CD4-positive, alpha-beta T cell treated with Interleukin-6 at 100 ng/mL for 8 hours (primary cell): ENCODE measurements around the gene RSL1D1.
"Not testable (repeated sequence)": the region's sequence is repeated elsewhere in the genome, so short reads cannot be mapped to it uniquely, and the experiment has no call there.

ENCODE experiments used
- DNase-seq: peaks from one replicate; pipeline ENCODE4 v3.0.0-alpha.2; 2020; ENCODE audit warnings: mixed read lengths, low spot score

The RSL1D1 gene

GRCh38 chr16:11797166-11797956 is 54.0 kb downstream of the RSL1D1 start, which contains the start of gene ZC3H7A:
Gene ZC3H7A, minus strand, starts transcription at chr16:11797258. Its CDS starts 14,904 bp downstream, at chr16:11782354.
- DNase-seq, result peak; percentile 92

- peak; percentile 6 for DNase-seq
Measured at GRCh38 chr16:11796227-11797165, 54.8 kb downstream of the RSL1D1 start.

DNA sequence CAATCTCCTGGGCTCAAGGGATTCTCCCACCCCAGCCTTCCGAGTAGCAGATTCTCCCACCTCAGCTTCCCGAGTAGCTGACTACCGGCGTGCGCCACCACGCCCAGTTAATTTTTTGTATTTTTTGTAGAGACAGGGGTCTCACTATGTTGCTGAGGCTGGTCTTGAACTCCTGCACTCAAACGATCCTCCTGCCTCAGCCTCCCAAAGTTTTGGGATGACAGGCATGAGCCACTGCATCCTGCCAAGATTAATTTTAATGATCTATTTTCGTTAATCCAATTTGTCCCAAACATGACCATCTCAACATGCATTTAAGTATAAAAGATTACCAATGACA is 55.5 kb downstream of the RSL1D1 start:
- no peak for DNase-seq

DNA sequence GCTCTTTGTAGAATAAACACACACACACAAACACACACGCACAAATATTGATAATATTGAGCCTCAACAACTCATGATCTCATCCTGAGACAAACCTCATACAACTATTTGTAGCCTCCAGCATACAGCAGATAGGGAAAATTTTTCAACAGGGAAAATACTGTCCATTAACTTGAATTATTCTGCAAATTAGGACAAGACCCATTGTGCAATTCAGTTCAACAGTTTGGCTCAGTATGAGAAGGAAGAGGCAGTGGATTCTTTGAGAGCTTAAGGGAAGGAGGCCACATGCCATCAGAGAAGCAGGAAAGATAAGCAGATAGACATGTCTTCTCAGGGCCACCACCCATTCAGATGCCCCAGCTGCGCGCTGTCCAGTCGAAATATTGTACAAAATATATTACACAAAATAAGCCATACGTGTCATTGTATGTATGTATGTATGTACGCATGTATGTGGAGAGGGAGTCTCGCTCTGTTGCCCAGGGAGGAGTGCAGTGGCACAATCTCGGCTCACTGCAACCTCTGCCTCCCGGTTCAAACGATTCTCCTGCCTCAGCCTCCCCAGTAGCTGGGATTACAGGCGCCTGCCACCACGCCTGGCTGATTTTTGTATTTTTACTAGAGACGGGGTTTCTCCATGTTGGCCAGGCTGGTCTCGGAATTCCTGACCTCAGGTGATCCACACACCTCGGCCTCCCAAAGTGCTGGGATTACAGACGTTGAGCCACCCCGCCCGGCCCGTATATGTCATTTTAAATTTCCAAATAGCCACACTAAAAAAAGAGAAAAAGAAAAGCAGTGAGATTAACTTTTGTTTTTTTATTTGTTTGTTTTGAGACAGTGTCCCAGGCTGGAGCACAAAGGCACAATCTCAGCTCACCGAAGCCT is 56.1 kb downstream of the RSL1D1 start:
- no peak for DNase-seq

DNA sequence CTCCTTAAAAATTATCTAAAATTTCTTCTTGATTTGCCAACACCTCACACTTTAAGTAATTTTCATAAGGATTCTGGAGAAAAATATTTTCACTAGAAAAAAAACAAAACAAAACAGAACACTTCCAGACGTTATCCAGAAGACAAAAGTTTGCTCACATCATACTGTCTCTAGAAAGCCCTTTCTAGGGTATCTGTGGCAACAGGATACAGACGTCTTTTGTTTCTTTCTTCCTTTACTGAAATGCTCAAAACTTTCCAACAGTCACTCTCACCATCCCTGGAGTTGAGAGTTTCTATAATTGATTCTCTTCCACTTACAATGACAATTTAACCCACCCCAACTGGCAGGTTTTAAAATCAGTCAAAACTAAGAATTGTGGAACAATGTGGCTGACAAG is 56.9 kb downstream of the RSL1D1 start:
- no peak for DNase-seq

GRCh38 chr16:11793840-11794239 is 57.5 kb downstream of the RSL1D1 start:
- no peak for DNase-seq

GRCh38 chr16:11792410-11793241 is 58.7 kb downstream of the RSL1D1 start:
- DNase-seq, result no peak

DNA sequence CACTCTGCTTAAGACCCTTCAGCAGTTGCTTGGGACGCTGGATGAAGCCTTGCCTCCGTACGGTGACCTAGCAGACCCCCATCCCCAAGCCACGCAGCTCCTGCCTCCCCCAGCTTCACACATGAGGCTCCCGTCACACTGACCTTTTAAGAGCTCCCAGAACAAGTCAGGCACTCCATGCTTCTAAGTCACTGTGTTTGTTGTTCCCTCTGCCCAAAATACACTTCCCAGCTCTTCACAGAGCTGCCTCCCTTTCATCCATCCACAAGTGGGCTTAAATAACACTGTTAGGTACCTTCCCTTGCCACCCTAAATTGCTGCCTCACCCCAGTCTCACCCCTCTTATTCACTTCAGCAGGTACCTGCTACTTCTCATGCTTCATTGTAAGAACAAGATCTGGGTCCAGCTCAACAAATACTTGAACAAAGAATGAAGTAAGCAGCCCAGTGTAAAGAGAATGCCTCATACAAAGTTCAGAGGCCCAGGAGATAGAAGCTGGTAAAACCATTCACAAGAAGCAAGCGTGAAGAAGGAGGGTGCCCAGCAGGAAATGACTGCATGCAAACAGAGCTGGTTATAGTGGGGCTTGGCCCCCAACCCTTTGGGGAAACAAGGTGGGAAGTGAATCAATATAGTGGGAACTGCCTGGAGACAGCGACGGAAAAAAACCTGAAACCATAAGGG is 60.1 kb downstream of the RSL1D1 start:
- DNase-seq, result no peak

DNA sequence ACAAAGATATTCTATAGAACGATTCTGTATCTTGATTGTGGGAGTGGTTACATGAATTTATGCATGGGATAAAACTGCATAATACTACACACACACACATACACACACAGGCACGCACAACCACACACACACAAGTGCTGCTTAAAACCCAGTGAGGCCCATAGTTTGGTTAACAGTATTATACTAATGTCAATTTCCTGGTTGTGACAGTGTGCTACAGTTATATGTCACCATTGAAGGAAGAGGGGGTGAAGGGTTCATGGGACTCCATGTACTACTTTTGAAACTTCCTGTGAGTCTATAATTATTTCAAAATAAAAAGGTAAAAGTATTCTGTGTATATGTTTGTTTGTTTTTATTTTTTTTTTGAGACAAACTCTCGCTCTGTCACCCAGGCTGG is 62.4 kb downstream of the RSL1D1 start:
- DNase-seq, result no peak

DNA sequence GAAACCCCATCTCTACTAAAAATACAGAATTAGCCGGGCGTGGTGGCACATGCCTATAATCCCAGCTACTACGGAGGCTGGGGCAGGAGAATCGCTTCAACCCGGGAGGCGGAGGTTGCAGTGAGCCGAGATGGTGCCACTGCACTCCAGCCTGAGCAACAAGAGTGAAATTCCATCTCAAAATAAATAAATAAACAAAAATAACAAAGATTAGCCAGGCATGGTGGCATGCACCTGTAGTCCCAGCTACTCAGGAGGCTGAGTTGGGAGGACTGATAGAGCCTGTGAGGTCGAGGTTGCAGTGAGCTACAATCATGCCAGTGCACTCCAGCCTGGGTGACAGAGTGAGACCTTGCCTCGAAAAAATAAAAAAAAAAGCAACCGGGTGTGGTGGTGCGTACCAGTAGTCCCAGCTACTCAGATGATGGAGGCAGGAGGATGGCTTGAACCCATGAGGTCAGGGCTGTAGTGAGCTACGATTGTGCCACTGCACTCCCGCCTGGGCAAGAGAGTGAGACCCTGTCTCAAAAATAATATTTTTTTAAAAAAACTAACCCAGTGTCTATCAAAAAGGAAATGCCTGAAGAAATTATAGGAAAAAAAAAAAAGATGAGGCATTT is 66.3 kb downstream of the RSL1D1 start:
- not testable (repeated sequence) for DNase-seq

DNA sequence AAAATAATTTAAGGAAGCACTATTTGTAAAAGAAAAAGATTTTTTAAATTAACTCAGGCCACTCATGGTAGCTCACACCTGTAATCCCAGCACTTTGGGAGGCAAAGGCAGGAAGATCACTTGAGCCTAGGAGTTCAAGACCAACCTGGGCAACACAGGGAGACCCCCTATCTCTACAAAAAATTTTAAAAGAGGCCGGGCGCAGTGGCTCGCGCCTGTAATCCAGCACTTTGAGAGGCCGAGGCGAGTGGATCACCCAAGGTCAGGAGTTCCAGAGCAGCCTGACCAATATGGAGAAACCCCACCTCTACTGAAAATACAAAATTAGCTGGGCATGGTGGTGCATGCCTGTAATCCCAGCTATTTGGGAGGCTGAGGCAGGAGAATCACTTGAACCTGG is 67.0 kb downstream of the RSL1D1 start:
- not testable (repeated sequence) for DNase-seq

- DNase-seq, result no peak
Measured at GRCh38 chr16:11784038-11784369, 67.3 kb downstream of the RSL1D1 start.
